GDM1 (cell line): ENCODE results near the gene C9orf50.
"Not testable (repeated sequence)": the region's sequence is repeated elsewhere in the genome, so short reads cannot be mapped to it uniquely, and the experiment has no call there.

ENCODE experiments used
- DNase-seq: peaks from one replicate; lab custom pipeline; 2025; lab: John Stamatoyannopoulos, UW

Gene C9orf50

GRCh38 chr9:129610473-129611306, 10.2 kb downstream of the C9orf50 start:
- peak; percentile 42 for DNase-seq

- DNase-seq: no peak
Measured at GRCh38 chr9:129610213-129610472, 10.8 kb downstream of the C9orf50 start.

DNA sequence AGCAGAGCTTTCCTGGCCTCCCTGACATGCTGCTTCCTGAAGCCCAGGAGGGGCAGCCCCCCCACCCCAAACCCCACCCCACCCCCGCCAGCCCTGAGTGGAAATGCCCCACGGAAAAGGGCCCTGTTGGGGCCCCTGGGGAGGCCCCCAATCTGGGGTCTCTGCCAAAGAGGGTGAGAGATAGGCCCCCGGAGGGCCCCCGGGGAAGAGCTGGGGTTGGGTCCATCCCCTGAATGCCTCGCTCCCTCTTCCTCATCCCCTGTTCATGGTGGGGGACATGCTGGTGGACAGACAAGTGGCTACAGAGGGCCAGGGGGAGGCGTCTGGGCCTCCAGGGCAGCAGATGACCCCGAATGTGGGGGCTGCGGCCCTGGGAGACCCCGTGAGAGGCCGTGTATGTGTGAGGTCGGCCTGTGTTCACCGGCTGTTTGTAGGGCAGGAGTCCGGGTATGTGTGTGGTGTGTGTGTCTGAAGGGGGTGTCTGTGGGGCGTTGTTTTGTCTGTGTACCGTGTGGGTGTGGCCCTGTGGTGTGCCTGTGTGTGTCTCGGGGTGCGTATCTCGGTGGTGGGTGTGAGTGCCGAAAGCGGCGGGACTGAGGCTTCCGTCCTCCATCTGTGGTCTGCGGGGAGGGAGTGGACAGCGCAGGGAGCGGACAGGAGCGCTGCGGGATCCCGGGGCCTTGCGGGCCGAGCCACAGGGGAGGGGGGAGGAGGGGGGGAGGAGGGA, 11.3 kb downstream of the C9orf50 start:
- DNase-seq: no peak

DNA sequence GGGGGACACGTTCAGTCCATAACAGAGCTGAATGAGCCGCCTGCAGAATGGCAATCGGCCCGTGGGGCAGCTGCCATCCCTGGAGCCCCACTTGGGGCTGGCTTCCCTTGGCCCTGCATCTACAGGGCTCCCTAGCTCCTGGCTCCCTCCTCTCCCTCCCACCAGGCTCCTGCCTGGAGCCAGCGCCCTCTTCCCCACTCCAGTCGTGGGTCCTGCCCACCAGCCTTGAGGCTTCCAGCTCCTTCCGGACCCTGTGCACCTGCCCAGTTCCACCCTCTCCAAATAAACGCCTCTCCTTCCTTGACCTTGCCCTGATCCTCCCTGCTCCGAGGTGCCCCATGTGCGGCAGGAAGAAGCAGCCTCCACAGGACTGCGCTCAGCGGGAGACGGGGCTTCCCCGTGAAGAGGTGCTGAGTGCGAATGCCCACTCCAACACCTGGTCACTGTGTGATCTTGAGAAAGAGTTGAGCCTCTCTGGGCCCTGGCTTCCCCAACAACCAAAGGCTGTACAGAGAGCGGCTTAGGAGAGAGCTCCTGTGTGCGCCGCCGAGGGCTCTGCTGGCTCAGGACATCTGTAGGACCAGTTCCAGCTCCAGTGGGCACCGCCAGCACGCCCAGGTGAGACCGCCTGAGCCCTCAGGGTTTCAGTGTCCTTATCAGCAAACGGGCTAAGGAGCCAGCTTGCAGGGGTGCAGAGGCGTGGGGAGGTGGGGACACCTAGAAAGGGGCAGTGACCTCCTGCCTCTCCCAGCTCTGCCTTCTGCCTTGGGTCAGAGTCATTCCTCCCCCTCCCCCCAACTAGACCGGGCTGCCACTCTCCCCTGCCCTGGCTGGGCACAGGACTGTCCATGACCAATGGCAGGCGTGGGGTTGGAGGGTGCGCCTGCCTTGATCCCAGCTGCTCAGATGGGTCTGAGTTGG, 12.1 kb downstream of the C9orf50 start:
- no peak for DNase-seq

GRCh38 chr9:129607027-129607387, 13.9 kb downstream of the C9orf50 start:
- DNase-seq: no peak

DNA sequence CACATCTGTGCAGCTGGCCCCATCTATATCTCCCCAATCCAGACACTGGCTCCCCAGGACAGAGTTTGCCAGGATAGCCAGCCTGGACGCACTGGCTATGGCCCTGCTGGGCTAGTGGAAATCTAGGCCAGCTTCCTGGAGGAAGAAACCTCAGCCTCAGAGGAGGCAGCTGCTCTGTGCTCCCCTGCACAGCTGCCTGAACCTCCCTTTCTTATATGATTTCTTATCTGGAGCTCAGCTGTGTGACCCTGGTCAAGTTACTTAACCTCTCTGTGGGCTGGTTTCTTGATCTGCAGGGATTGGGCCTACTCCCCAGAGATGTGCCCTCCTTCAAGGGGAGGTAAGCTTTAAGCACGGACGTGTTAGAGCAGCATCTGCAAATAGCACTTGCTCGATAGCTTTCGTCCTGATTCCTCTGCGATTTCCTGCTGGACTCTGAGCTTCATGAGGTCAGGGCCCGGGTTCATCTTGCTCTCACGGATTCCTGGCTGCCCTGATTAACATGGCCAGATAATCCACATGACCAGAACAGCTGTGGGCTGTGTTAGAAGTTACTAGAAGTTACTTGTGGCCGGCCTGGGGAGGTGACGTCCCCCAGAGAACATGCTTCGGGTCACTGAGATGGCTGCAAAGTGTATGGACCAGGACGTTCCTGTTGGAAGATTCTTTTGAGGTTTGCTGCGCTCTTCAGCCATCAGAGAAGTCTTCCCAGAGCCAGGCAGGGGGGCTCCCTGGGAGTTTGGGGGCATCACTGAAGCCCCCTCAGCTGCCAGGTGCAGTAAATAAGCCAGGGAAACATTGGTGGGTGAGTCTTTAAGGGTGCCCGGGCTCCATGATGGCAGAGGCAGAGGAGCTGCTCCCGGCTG, 14.5 kb downstream of the C9orf50 start:
- no peak for DNase-seq

DNA sequence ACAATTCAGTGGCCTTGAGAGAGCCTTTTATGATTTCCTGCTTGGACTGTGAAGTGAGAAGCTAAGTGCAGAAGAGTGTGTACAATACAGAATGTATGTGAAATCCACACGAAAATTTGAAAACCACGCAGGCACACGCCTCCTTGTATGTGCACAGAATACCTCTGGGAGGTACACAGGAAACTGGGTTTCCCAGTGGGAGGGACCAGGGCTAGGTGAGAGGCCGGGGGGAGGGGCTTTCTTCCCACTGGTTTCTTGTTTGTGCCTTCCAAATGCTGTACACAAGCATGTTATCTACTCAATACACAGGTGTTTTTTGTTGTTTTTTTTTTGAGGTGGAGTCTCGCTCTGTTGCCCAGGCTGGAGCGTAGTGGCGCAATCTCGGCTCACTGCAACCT, 16.1 kb downstream of the C9orf50 start:
- DNase-seq: no peak

DNA sequence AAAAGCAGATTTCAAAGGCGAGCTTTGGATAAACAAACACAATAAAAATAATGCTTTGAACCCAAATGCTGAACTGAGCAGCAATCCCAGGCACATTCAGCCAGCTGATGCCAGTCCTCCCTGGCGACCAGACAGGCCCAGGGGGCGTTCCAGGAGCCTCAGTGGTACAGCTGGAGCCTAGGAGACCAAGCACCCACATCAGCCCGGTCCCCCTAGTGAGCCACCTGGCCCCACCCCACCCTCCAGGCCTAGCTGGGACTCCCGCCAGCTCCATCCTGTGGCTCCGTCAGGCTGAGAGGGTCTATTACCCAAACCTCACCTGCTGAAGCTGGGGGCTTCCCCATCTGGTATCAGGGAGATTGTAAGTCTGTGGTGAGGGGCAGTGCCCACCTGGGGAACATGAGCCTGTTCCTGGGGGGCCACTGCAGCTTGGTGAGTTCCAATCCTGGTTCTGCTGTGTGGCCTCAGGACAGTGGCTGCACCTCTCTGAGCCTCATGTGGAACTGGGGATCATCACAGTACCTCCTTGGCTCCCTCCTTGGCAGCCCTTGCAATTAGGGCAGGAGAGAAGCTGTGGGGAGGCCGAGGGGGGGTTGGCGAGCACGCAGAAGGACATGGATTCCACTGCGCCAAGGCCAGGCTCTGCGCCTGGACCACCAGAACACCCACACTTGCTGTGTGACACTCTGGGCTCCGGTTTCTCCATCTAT, 16.7 kb downstream of the C9orf50 start:
- DNase-seq: no peak

GRCh38 chr9:129602598-129603415, 18.1 kb downstream of the C9orf50 start:
- DNase-seq: no peak

DNA sequence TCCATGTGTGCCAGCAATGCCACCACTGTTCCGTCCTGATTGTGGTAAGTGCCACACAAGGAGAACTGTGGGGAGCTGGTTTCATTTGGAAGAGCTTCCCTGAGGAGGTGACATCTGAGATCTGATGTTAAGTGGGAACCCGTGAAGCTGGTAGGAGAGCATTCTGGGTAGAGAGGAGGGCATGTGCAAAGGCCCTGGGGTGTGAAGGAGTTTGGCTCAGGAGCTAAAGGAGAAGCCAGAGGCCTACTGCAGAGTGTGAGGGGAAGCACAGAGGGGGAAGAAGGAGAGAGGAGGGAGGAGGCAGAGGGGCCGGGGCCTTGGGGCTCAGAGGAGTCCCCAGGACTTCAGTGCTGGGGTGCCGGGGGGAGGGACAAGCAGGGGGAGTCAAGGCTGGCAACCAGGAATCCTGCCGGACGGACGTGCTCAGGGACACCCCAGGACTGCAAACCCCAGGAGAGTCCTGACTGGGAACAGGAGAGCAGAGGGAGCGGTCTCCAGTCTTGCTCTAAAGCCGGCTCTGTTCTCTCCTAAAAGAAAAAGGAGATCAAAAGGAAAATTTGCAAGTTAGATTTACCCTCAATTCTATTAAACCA, 19.7 kb downstream of the C9orf50 start:
- no peak for DNase-seq

DNA sequence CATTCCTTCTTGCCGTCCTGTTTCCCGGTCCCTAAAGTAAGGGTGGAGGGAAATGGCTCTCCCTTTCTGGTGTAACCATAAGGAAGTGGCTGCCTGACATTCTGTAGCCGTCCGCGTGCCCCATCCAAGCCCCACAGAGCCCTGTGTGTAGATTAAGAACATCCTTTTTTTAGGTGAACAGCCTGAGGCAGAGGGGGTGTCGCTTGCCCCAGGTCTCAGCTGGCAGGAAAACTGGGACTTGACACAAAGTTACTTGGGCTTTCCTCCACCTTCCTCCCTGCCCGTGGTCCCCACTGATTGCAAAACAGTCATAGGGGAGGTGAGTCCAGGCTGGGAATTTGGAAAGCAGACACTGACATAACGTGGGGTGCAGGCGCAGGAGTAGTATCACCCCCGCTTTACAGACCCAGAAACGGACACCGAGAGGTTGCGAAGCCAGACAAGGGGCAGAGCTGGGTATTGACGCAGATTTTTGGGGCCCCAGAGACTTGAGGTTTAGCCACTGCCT, 22.8 kb downstream of the C9orf50 start:
- no peak for DNase-seq

GRCh38 chr9:129597355-129598088, 23.4 kb downstream of the C9orf50 start:
- no peak for DNase-seq

- no peak for DNase-seq
Measured at GRCh38 chr9:129596541-129597331, 24.2 kb downstream of the C9orf50 start.

DNA sequence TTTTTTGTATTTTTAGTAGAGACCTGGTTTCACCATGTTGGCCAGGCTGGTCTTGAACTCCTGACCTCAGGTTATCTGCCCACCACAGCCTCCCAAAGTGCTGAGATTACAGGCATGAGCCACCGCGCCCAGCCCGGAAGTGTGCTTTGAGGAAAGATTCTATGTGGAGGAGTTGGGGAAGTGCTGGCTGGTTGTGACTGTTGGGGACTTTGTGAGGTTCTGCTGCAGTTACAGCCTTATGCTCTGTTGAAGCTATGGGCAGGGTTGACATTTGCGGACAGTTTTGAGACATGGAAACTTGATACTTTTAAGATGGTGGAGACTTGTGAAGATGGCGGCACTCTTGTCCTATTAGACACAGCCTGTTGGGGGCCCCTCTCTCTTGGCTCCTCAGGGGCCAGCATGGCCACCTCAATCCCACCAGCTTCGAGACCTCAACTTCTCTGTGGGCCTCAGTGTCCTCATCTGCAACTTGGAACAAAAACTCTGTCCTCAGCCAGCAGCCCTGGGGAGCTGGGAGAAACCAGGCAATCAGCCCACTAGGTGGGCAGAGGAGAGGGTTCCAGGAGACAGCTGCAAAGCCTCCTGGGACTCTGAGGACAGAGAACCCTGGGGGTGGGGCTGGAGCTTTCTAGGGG, 24.9 kb downstream of the C9orf50 start:
- peak; percentile 45 for DNase-seq

DNA sequence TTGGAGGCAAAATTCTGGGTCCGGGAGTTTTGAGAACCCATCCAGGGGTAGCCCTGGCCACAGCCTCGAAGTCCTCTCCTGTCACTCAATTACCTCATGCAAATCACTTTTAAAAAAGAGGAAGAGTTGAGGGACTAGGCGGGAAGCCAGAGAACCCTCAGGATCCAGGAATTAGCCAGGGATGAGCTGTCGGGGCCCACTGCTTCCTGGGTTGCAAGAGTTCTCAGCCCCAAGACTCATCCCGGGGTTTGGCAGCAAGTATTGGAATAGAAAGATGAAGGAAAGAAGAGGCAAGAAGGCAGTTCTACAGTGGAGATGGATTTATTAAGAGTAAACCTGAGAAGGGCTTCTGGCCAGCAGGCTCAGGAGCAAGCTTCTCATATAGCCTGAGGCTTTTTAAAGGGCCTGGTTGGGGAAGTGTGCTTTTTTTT, 25.6 kb downstream of the C9orf50 start:
- no peak for DNase-seq

GRCh38 chr9:129594632-129595031, 26.3 kb downstream of the C9orf50 start:
- DNase-seq: no peak

- not testable (repeated sequence) for DNase-seq
Measured at GRCh38 chr9:129592790-129593189, 28.1 kb downstream of the C9orf50 start.
